ENCODE results near the gene GFRA1. TPM values are rescaled to one million over a fixed set of nuclear protein-coding genes. Genes with fewer than 3 reads are reported as not detected.

Gene GFRA1
- total and polyA plus RNA-seq, 8 donors, result 0.29 to 83.2 (median 4.6) TPM

DNA sequence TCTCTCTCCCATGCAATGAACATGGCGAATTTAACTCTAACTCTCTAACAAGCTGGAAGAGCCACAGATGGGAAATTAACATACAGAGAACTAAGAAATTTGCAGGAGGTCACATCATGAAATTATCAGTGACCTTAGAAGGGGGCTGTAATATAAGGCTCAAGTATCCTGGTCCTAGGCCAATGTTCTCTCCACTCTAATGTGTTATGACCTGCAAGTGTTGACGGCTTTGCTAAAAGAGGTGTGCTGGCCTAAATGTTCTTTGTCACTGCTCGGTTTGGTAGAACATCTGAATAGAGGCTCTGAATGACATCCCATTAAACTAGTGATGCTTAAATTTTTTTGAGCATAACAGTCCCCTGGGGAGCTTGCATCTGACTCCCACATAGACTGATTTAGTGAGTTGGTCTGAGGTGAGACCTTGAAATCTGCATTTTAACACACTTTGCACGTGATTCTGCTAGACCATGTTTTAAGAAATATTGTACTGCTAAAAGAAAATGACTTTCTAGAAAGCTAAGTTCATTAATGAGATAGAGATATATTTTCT is 129.3 kb downstream of the GFRA1 start:
- Histone ChIP-seq H3K4me1 (peaks cover 0 to 4% (median 0%) of the 10 kb centered on the region in 4 donors), H3K36me3 (no peaks in the 10 kb centered on the region), H3K27ac (no peak overlapping the region), H3K9me3 (no peaks in the 10 kb centered on the region), H3K27me3 (no peaks in the 10 kb centered on the region), H3K4me3 (no peak overlapping the region)
- no peak for DNase-seq
- TF ChIP-seq POLR2A (IDR thresholded peaks at IDR 0.05) (no peak), EP300 (IDR thresholded peaks at IDR 0.05) (no peak), POLR2AphosphoS5 (IDR thresholded peaks at IDR 0.05) (no peak)
- TF ChIP-seq, protein P1, sequence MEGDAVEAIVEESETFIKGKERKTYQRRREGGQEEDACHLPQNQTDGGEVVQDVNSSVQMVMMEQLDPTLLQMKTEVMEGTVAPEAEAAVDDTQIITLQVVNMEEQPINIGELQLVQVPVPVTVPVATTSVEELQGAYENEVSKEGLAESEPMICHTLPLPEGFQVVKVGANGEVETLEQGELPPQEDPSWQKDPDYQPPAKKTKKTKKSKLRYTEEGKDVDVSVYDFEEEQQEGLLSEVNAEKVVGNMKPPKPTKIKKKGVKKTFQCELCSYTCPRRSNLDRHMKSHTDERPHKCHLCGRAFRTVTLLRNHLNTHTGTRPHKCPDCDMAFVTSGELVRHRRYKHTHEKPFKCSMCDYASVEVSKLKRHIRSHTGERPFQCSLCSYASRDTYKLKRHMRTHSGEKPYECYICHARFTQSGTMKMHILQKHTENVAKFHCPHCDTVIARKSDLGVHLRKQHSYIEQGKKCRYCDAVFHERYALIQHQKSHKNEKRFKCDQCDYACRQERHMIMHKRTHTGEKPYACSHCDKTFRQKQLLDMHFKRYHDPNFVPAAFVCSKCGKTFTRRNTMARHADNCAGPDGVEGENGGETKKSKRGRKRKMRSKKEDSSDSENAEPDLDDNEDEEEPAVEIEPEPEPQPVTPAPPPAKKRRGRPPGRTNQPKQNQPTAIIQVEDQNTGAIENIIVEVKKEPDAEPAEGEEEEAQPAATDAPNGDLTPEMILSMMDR (IDR thresholded peaks at IDR 0.05), result no peak
- WGBS, 5 donors, result 91 to 94% (median 92%) methylated on average over 4 of the region's 4 CpGs
- intact Hi-C loops (cut with DNase I; ENCODE audit: low total_unique reads), result no loop called here

DNA sequence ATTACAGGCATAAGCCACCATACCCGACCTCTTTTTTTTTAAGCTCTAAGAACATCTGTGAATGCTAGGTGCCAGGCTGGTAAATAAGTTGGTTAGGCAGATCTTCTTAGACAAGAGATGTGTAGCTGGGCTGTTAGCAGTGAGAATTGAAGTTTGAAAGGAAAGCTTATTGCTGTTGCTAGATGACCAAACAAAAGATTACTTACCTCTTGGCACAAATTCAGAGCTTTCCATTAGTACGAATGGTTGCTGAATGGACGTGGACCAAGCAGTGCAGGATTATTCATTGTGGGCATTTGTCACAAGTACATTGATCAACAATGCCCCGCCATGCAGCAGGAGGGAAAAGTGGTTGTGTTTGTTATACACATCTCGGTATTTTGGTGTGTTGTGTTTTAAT is 131.2 kb downstream of the GFRA1 start:
- Histone ChIP-seq H3K4me3 (no peak overlapping the region), H3K9me3 (no peaks in the 10 kb centered on the region), H3K27me3 (no peaks in the 10 kb centered on the region), H3K36me3 (no peaks in the 10 kb centered on the region), H3K27ac (no peak overlapping the region), H3K4me1 (peaks cover 0 to 4% (median 0%) of the 10 kb centered on the region in 4 donors)
- intact Hi-C loops (cut with DNase I; ENCODE audit: low total_unique reads), result no loop called here
- peak in 1 of 2 donors; percentile 18 for DNase-seq
- TF ChIP-seq, protein P1 (IDR thresholded peaks at IDR 0.05), result no peak
- TF ChIP-seq POLR2AphosphoS5 (IDR thresholded peaks at IDR 0.05), result no peak
- WGBS, 5 donors, result 22 to 50% (median 34%) methylated on average over 5 of the region's 5 CpGs

DNA sequence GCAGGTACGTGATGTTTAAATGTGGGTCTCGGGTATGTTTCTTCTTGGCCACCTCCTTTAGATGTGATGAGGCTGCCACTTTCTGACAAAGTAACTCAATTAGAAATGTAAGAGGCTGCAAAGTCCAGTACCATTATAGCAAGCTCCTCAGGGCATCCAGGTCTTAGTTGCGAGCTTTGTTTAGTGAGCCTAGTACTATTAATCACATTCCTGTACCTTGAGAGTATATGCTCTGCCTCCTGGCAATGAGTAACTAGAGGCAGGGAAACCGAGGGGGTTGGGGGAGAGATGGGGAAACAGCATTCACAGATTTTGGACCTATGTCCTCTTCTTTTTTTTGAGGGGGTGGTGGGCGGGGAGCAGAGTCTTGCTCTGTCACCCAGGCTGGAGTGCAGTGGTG is 131.8 kb downstream of the GFRA1 start:
- H3K4me1 ChIP-seq, result peaks cover 0 to 4% (median 0%) of the 10 kb centered on the region in 4 donors
- no peaks in the 10 kb centered on the region for H3K9me3 ChIP-seq
- WGBS, 5 donors, result 72 to 85% (median 80%) methylated on average over 5 of the region's 5 CpGs
- DNase-seq, result no peak
- no peak overlapping the region for H3K4me3 ChIP-seq
- H3K27me3 ChIP-seq, result no peaks in the 10 kb centered on the region
- TF ChIP-seq POLR2AphosphoS5 (IDR thresholded peaks at IDR 0.05) (no peak), EP300 (IDR thresholded peaks at IDR 0.05) (no peak), POLR2A (IDR thresholded peaks at IDR 0.05) (no peak)
- TF ChIP-seq, protein P1 (IDR thresholded peaks at IDR 0.05), result no peak
- intact Hi-C loops (cut with DNase I; ENCODE audit: low total_unique reads), result no loop called here
- H3K36me3 ChIP-seq, result no peaks in the 10 kb centered on the region
- H3K27ac ChIP-seq, result no peak overlapping the region

DNA sequence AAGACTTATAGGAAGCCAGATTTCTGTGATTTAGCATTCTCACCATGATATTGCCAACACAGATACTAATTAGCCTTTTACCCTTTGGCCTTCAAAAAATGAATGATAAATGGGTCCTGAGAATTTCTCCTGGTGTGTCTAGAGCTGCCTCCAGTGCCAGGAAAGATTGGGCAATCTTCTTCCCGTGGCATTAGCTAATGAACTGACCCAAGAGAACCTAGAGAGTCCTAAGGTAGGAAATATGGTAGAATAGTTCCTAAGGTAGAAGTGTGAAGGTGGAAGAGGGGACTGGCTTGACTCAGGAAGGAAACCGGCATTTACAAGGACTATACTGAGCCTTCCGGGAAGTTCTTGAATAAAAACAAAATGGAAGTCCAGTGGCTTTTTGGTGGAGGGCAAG is 133.1 kb downstream of the GFRA1 start:
- Histone ChIP-seq H3K27ac (no peak overlapping the region), H3K4me3 (no peak overlapping the region), H3K4me1 (peaks cover 0 to 4% (median 0%) of the 10 kb centered on the region in 4 donors), H3K9me3 (no peaks in the 10 kb centered on the region), H3K36me3 (no peaks in the 10 kb centered on the region), H3K27me3 (no peaks in the 10 kb centered on the region)
- DNase-seq, result no peak
- WGBS, 5 donors, result 62 to 67% (median 65%) methylated on average over 3 of the region's 3 CpGs
- intact Hi-C loops (cut with DNase I; ENCODE audit: low total_unique reads), result no loop called here
- TF ChIP-seq POLR2A (IDR thresholded peaks at IDR 0.05) (no peak), EP300 (IDR thresholded peaks at IDR 0.05) (no peak), POLR2AphosphoS5 (IDR thresholded peaks at IDR 0.05) (no peak)
- TF ChIP-seq, protein P1 (IDR thresholded peaks at IDR 0.05), result no peak
